Right atrium auricular region (tissue), 2 donors: Measurements from ENCODE around the gene CUTC. TPM values are rescaled to one million over a fixed set of nuclear protein-coding genes. Genes with fewer than 3 reads are reported as not detected.
A peak's percentile ranks its signal among the peaks of the same experiment; 100 is the strongest.

ENCODE experiments used
- DNase-seq: peaks from one replicate; pipeline ENCODE4 v3.0.0-alpha.2; 2019; ENCODE audit warnings: low spot score
- H3K27ac ChIP-seq, 2 donors: fragments of 200-600 bp; sonication (generic); 1 replicate in 1 of 2; 2 replicates in 1 of 2; pipeline ENCODE4 v1.5.1; 2016 to 2019
- H3K27me3 ChIP-seq, 2 donors: fragments of 200-600 bp; sonication (generic); one replicate each; pipeline versions ENCODE4 v1.5.1 to v1.6.0; 2017 to 2019
- H3K36me3 ChIP-seq: fragments of 200-600 bp; sonication (generic); one replicate; pipeline ENCODE4 v1.5.1; 2016
- H3K4me1 ChIP-seq, 2 donors: fragments of 200-600 bp; sonication (generic); one replicate each; pipeline versions ENCODE4 v1.5.1 to v1.6.0; 2017 to 2019
- H3K4me3 ChIP-seq, 2 donors: fragments of 200-600 bp; sonication (generic); 1 replicate in 1 of 2; 2 replicates in 1 of 2; pipeline ENCODE4 v1.5.1; 2017 to 2019; ENCODE audit warnings: mild to moderate bottlenecking in 1 of 2, moderate library complexity in 1 of 2
- H3K9me3 ChIP-seq, 2 donors: fragments of 200-600 bp; sonication (generic); one replicate each; pipeline ENCODE4 v1.5.1; 2019
- total RNA-seq, 2 donors: library from RNA; depleted of rRNA; stranded (reverse); fragments of >200 nt; gene quantifications; one replicate each; pipeline ENCODE4 v1.1.0, GENCODE V29; 2016
- TF ChIP-seq, protein P1 (sequence below), 2 donors: fragments of 200-600 bp; sonication (generic); IDR thresholded peaks; one replicate each; pipeline ENCODE4 v1.5.1; 2019; ENCODE audit warnings: antibody characterized with exemption in 2 of 2

The CUTC gene
- total RNA-seq, 2 donors from 2014 or later: 29.0 to 37.5 TPM

GRCh38 chr10:99785646-99786045 is 53.6 kb downstream of the CUTC start:
- no peak overlapping the region for H3K4me3 ChIP-seq
- H3K27me3 ChIP-seq: no peaks in the 10 kb centered on the region
- H3K4me1 ChIP-seq: no peaks in the 10 kb centered on the region
- H3K36me3 ChIP-seq: no peaks in the 10 kb centered on the region
- no peak overlapping the region for H3K27ac ChIP-seq
- TF ChIP-seq, protein P1, sequence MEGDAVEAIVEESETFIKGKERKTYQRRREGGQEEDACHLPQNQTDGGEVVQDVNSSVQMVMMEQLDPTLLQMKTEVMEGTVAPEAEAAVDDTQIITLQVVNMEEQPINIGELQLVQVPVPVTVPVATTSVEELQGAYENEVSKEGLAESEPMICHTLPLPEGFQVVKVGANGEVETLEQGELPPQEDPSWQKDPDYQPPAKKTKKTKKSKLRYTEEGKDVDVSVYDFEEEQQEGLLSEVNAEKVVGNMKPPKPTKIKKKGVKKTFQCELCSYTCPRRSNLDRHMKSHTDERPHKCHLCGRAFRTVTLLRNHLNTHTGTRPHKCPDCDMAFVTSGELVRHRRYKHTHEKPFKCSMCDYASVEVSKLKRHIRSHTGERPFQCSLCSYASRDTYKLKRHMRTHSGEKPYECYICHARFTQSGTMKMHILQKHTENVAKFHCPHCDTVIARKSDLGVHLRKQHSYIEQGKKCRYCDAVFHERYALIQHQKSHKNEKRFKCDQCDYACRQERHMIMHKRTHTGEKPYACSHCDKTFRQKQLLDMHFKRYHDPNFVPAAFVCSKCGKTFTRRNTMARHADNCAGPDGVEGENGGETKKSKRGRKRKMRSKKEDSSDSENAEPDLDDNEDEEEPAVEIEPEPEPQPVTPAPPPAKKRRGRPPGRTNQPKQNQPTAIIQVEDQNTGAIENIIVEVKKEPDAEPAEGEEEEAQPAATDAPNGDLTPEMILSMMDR (IDR thresholded peaks at IDR 0.05): no peak
- no peaks in the 10 kb centered on the region for H3K9me3 ChIP-seq
- DNase-seq: no peak

GRCh38 chr10:99787311-99787710 is 55.3 kb downstream of the CUTC start:
- Histone ChIP-seq H3K27me3 (no peaks in the 10 kb centered on the region), H3K4me1 (no peaks in the 10 kb centered on the region), H3K9me3 (no peaks in the 10 kb centered on the region), H3K36me3 (no peaks in the 10 kb centered on the region), H3K4me3 (no peak overlapping the region), H3K27ac (no peak overlapping the region)
- TF ChIP-seq, protein P1 (IDR thresholded peaks at IDR 0.05): no peak
- DNase-seq: no peak

GRCh38 chr10:99787782-99788445 is 55.9 kb downstream of the CUTC start:
- TF ChIP-seq, protein P1 (IDR thresholded peaks at IDR 0.05): no peak
- H3K9me3 ChIP-seq: no peaks in the 10 kb centered on the region
- no peaks in the 10 kb centered on the region for H3K36me3 ChIP-seq
- H3K27me3 ChIP-seq: no peaks in the 10 kb centered on the region
- peak overlapping the region; percentile 4 to 64 for H3K27ac ChIP-seq
- H3K4me3 ChIP-seq: no peak overlapping the region
- DNase-seq: no peak
- no peaks in the 10 kb centered on the region for H3K4me1 ChIP-seq

- TF ChIP-seq, protein P1 (IDR thresholded peaks at IDR 0.05): no peak
- peak; percentile 73 for DNase-seq
- Histone ChIP-seq H3K4me1 (no peaks in the 10 kb centered on the region), H3K27ac (peak overlapping the region; percentile 4 to 64), H3K4me3 (no peak overlapping the region), H3K36me3 (no peaks in the 10 kb centered on the region), H3K27me3 (no peaks in the 10 kb centered on the region), H3K9me3 (no peaks in the 10 kb centered on the region)
These were observed 56.7 kb downstream of the CUTC start for GRCh38 chr10:99788598-99789256.

DNA sequence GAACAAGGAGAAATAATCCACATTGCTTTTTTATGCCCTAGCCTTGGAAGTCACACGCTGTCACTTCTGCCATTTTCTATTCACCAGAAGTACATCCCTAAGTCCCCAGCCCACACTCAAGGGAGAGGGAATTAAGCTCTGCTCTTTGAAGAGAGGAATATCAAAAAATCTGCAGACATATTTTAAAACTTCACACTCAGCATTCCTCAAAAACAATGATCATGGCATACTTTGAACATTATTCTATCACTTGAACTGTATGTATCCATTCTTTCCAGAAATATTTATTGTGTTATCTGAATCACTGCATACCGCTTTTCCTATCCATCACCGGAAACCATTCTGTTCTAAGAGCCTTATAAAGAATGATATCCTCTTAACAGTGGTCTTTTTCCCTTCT is 59.8 kb downstream of the CUTC start:
- no peaks in the 10 kb centered on the region for H3K4me1 ChIP-seq
- no peaks in the 10 kb centered on the region for H3K36me3 ChIP-seq
- no peaks in the 10 kb centered on the region for H3K9me3 ChIP-seq
- H3K27me3 ChIP-seq: no peaks in the 10 kb centered on the region
- H3K4me3 ChIP-seq: no peak overlapping the region
- no peak for DNase-seq
- TF ChIP-seq, protein P1 (IDR thresholded peaks at IDR 0.05): no peak
- no peak overlapping the region for H3K27ac ChIP-seq
